ENCODE measurements around the gene HOMER1.

The HOMER1 gene

DNA sequence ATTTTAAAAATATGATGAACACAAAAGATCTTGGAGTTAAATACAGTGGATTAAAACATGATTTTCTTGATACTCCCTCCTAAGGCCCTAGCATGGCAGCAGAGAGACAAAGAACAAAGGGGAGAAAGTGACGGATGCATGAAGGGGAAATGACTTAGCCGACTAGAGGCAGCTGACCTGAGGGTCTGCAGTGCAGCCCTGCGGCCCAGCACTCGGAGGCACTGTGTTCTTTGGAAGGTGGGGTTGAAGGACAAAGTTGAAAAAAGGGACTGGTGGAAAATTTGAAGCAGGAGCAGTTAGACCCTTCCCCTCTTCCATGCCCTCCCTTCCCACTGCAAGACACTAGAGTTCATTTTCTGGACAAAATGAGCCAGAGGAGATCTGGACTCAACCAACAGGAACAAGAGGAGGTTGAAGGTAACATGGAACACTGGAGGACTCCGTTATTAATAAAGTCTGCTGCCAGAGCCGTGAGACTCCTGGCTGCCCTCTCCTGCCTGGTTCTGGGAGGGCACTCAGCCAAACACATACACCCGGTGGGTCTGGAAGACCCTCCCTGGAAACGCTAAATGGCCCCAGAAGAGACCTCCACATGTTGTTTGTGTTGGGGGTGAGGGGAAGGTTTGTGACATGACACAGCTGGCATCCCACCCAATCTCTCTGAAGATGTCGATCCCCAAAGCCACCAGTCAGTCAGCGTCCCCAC lies 179.9 kb downstream of the HOMER1 start:
- no peak for DNase-seq (ENCODE audit: low read depth)
- H3K4me3 ChIP-seq (ENCODE audit: low read length) = no peak overlapping the region
- TF ChIP-seq, protein P1, sequence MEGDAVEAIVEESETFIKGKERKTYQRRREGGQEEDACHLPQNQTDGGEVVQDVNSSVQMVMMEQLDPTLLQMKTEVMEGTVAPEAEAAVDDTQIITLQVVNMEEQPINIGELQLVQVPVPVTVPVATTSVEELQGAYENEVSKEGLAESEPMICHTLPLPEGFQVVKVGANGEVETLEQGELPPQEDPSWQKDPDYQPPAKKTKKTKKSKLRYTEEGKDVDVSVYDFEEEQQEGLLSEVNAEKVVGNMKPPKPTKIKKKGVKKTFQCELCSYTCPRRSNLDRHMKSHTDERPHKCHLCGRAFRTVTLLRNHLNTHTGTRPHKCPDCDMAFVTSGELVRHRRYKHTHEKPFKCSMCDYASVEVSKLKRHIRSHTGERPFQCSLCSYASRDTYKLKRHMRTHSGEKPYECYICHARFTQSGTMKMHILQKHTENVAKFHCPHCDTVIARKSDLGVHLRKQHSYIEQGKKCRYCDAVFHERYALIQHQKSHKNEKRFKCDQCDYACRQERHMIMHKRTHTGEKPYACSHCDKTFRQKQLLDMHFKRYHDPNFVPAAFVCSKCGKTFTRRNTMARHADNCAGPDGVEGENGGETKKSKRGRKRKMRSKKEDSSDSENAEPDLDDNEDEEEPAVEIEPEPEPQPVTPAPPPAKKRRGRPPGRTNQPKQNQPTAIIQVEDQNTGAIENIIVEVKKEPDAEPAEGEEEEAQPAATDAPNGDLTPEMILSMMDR (conservative IDR thresholded peaks at IDR 0.05; ENCODE audit: low read depth, low read length) = no peak

DNA sequence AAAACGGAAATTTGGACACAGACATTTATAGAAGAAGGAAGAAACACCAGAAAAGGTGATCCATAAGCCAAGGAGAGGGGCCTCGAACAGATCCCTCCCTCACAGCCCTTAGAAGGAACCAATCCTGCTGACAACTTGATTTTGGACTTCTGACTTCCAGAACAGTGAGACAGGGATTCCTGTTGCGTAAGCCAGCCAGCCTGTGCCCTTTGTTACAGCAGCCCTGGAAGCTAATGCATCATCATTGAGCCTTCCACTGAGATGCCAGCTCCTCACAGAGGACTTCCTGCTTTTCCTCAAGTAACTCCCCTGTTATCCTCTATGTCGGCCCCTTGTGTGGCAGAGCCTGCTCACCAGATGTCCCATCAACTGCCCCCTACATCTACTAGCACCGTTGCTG lies 183.9 kb downstream of the HOMER1 start:
- TF ChIP-seq, protein P1 (conservative IDR thresholded peaks at IDR 0.05; ENCODE audit: low read depth, low read length) = no peak
- no peak overlapping the region for H3K4me3 ChIP-seq (ENCODE audit: low read length)
- no peak for DNase-seq (ENCODE audit: low read depth)

DNA sequence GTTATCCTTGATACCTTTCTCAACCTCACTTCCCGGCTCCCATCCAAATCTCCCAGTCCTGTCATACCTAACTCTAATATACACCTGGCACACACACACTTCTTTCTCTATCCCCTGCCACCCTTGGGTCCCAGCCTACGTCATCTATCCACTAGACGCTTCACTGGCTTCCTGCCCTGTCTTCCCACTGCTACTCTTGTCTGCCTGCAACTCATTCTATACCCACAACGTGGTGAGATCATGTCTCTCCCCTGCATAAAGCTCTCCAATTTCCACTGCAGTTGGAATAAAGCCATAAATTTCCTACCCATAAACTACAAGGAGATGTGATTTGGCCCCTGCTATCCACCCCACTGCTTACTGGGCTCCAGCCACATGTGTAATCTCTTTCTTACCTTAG lies 184.5 kb downstream of the HOMER1 start:
- no peak for DNase-seq (ENCODE audit: low read depth)

More for the DNA sequence above, 184.5 kb downstream of the HOMER1 start:
- TF ChIP-seq, protein P1 (conservative IDR thresholded peaks at IDR 0.05; ENCODE audit: low read depth, low read length) = no peak
- no peak overlapping the region for H3K4me3 ChIP-seq (ENCODE audit: low read length)

Data from retinal pigment epithelial cell (primary cell).